ENCODE data around the gene LAIR1.

DNA sequence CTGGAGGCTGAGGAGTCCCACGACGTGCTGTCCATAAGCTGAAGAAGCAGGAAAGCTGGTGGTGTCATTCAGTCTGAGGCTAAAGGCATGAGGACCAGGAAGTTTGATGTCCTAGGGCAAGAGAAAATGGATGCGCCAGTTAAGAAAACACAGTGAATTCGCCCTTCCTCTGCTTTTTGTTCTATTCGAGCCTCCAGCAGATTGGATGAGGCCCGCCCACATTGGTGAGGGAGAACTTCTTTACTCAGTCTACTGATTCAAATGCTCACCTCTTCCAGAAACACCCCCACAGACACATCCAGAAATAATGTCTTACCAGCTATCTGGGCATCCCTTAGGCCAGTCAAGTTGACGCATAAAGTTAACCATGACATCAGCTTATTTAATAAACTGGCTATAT, 43.0 kb upstream of the LAIR1 start:
- TF ChIP-seq, protein P1, sequence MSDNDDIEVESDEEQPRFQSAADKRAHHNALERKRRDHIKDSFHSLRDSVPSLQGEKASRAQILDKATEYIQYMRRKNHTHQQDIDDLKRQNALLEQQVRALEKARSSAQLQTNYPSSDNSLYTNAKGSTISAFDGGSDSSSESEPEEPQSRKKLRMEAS (IDR thresholded peaks at IDR 0.05; ENCODE audit: low read depth), result no peak
- TF ChIP-seq, protein P2, sequence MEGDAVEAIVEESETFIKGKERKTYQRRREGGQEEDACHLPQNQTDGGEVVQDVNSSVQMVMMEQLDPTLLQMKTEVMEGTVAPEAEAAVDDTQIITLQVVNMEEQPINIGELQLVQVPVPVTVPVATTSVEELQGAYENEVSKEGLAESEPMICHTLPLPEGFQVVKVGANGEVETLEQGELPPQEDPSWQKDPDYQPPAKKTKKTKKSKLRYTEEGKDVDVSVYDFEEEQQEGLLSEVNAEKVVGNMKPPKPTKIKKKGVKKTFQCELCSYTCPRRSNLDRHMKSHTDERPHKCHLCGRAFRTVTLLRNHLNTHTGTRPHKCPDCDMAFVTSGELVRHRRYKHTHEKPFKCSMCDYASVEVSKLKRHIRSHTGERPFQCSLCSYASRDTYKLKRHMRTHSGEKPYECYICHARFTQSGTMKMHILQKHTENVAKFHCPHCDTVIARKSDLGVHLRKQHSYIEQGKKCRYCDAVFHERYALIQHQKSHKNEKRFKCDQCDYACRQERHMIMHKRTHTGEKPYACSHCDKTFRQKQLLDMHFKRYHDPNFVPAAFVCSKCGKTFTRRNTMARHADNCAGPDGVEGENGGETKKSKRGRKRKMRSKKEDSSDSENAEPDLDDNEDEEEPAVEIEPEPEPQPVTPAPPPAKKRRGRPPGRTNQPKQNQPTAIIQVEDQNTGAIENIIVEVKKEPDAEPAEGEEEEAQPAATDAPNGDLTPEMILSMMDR (IDR thresholded peaks at IDR 0.05), result no peak
- TF ChIP-seq SIN3A (IDR thresholded peaks at IDR 0.05; ENCODE audit: borderline replicate concordance, low read depth, low read length), result no peak
- TF ChIP-seq CHD2 (IDR thresholded peaks at IDR 0.05; ENCODE audit: low read length, partially characterized antibody), result no peak
- TF ChIP-seq SMC3 (IDR thresholded peaks at IDR 0.05; ENCODE audit: low read depth, low read length), result no peak
- no peak for TF ChIP-seq GABPA (IDR thresholded peaks at IDR 0.05; ENCODE audit: low read depth)
- TF ChIP-seq RCOR1 (IDR thresholded peaks at IDR 0.05; ENCODE audit: low read length), result no peak
- no peak for TF ChIP-seq RAD21 (IDR thresholded peaks at IDR 0.05; ENCODE audit: low read length)
- TF ChIP-seq NRF1 (IDR thresholded peaks at IDR 0.05; ENCODE audit: low read depth, low read length), result no peak
- TF ChIP-seq, protein P3, sequence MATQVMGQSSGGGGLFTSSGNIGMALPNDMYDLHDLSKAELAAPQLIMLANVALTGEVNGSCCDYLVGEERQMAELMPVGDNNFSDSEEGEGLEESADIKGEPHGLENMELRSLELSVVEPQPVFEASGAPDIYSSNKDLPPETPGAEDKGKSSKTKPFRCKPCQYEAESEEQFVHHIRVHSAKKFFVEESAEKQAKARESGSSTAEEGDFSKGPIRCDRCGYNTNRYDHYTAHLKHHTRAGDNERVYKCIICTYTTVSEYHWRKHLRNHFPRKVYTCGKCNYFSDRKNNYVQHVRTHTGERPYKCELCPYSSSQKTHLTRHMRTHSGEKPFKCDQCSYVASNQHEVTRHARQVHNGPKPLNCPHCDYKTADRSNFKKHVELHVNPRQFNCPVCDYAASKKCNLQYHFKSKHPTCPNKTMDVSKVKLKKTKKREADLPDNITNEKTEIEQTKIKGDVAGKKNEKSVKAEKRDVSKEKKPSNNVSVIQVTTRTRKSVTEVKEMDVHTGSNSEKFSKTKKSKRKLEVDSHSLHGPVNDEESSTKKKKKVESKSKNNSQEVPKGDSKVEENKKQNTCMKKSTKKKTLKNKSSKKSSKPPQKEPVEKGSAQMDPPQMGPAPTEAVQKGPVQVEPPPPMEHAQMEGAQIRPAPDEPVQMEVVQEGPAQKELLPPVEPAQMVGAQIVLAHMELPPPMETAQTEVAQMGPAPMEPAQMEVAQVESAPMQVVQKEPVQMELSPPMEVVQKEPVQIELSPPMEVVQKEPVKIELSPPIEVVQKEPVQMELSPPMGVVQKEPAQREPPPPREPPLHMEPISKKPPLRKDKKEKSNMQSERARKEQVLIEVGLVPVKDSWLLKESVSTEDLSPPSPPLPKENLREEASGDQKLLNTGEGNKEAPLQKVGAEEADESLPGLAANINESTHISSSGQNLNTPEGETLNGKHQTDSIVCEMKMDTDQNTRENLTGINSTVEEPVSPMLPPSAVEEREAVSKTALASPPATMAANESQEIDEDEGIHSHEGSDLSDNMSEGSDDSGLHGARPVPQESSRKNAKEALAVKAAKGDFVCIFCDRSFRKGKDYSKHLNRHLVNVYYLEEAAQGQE (IDR thresholded peaks at IDR 0.05; ENCODE audit: low read depth, low read length), result no peak
- TF ChIP-seq EP300 (IDR thresholded peaks at IDR 0.05; ENCODE audit: borderline replicate concordance in 1 of 2, low read depth in 1 of 2, low read length in 1 of 2), result no peak
